ENCODE results near the gene SLC7A14.
"Not testable (repeated sequence)": the region's sequence is repeated elsewhere in the genome, so short reads cannot be mapped to it uniquely, and the experiment has no call there.

The SLC7A14 gene

GRCh38 chr3:170593634-170594033 lies 7.8 kb upstream of the SLC7A14 start:
- no peak for DNase-seq

GRCh38 chr3:170589113-170589512 lies 3.2 kb upstream of the SLC7A14 start:
- DNase-seq: no peak

GRCh38 chr3:170585008-170585936 lies 603 bp downstream of the SLC7A14 start:
- DNase-seq: no peak

- peak in 3 of 5 experiments; percentile 13 to 51 (median 14) for DNase-seq
Observed at GRCh38 chr3:170584585-170585007, 1.3 kb downstream of the SLC7A14 start.

GRCh38 chr3:170579646-170580045 lies 6.2 kb downstream of the SLC7A14 start:
- no peak for DNase-seq

- DNase-seq: peak in 1 of 5 experiments; percentile 78
Observed at GRCh38 chr3:170572665-170573253, 13.1 kb downstream of the SLC7A14 start.

- DNase-seq: not testable (repeated sequence)
Observed at GRCh38 chr3:170567598-170567997, 18.3 kb downstream of the SLC7A14 start.

GRCh38 chr3:170566413-170566812 lies 19.5 kb downstream of the SLC7A14 start:
- DNase-seq: no peak

- no peak for DNase-seq
Observed at GRCh38 chr3:170565495-170565894, 20.4 kb downstream of the SLC7A14 start.

GRCh38 chr3:170564664-170565063 lies 21.2 kb downstream of the SLC7A14 start:
- DNase-seq: no peak

- peak in 1 of 5 experiments; percentile 81 for DNase-seq
Observed at GRCh38 chr3:170563712-170564423, 22.0 kb downstream of the SLC7A14 start.

GRCh38 chr3:170562080-170562479 lies 23.8 kb downstream of the SLC7A14 start:
- peak in 1 of 5 experiments; percentile 22 for DNase-seq

- peak in 1 of 5 experiments; percentile 52 for DNase-seq
Observed at GRCh38 chr3:170560717-170561382, 25.0 kb downstream of the SLC7A14 start.

- DNase-seq: no peak
Observed at GRCh38 chr3:170560296-170560695, 25.6 kb downstream of the SLC7A14 start.

- DNase-seq: no peak
Observed at GRCh38 chr3:170558427-170558826, 27.4 kb downstream of the SLC7A14 start.

- DNase-seq: no peak
Observed at GRCh38 chr3:170555329-170555728, 30.5 kb downstream of the SLC7A14 start.

GRCh38 chr3:170553788-170554757 lies 31.8 kb downstream of the SLC7A14 start:
- no peak for DNase-seq

- DNase-seq: no peak
Observed at GRCh38 chr3:170551252-170551651, 34.6 kb downstream of the SLC7A14 start.

- DNase-seq: no peak
Observed at GRCh38 chr3:170542704-170543103, 43.2 kb downstream of the SLC7A14 start.

GRCh38 chr3:170539897-170540296 lies 46.0 kb downstream of the SLC7A14 start:
- DNase-seq: no peak

- no peak for DNase-seq
Observed at GRCh38 chr3:170536712-170537111, 49.2 kb downstream of the SLC7A14 start.

Data from T-helper 2 cell (primary cell).